ENCODE results near the gene CENPX.

- TF ChIP-seq TARDBP (IDR thresholded peaks at IDR 0.05) (no peak), L3MBTL2 (conservative IDR thresholded peaks at IDR 0.05) (no peak), ELF4 (IDR thresholded peaks at IDR 0.05) (no peak)
Measured at GRCh38 chr17:82039695-82040299, 17.1 kb upstream of the CENPX start.
